ENCODE measurements around the gene CDC42EP3. TPM values are rescaled to one million over a fixed set of nuclear protein-coding genes. Genes with fewer than 3 reads are reported as not detected.

Gene CDC42EP3
- total and polyA plus RNA-seq, 9 donors: 12.0 to 82.7 (median 27.6) TPM

GRCh38 chr2:37718515-37719161, 47.2 kb upstream of the CDC42EP3 start:
- no peak for DNase-seq
- Histone ChIP-seq H3K9me3 (no peaks in the 10 kb centered on the region), H3K4me1 (ENCODE audit: insufficient read depth) (no peaks in the 10 kb centered on the region), H3K27me3 (no peaks in the 10 kb centered on the region), H3K27ac (no peak overlapping the region), H3K4me3 (no peak overlapping the region), H3K36me3 (no peaks in the 10 kb centered on the region)
- WGBS, 3 donors: 73 to 78% (median 76%) methylated on average over 7 of the region's 7 CpGs
- TF ChIP-seq EP300 (IDR thresholded peaks at IDR 0.05): no peak
- TF ChIP-seq, protein P1, sequence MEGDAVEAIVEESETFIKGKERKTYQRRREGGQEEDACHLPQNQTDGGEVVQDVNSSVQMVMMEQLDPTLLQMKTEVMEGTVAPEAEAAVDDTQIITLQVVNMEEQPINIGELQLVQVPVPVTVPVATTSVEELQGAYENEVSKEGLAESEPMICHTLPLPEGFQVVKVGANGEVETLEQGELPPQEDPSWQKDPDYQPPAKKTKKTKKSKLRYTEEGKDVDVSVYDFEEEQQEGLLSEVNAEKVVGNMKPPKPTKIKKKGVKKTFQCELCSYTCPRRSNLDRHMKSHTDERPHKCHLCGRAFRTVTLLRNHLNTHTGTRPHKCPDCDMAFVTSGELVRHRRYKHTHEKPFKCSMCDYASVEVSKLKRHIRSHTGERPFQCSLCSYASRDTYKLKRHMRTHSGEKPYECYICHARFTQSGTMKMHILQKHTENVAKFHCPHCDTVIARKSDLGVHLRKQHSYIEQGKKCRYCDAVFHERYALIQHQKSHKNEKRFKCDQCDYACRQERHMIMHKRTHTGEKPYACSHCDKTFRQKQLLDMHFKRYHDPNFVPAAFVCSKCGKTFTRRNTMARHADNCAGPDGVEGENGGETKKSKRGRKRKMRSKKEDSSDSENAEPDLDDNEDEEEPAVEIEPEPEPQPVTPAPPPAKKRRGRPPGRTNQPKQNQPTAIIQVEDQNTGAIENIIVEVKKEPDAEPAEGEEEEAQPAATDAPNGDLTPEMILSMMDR (IDR thresholded peaks at IDR 0.05): no peak
- no peak for TF ChIP-seq POLR2A (IDR thresholded peaks at IDR 0.05)
- intact Hi-C loops (cut with DNase I): no loop called here

DNA sequence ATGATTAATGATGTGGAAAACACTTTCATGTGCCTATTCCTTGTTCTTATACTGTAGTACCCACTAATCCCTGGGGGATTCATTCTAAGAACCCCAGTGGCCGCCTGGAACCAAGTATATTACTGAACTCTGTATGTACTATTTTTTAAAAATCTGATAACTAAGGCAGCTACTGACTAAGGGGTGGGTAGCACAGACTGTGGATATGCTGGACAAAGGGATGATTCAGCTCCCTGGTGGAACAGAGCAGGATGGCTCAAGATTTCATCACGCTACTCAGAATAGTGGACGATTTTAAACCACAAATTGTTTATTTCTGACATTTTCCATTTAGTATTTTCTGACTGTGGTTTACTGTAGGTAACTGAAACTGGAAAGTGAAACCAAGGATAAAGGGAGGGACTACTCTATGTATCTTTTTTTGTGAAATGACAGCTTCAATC, 41.8 kb upstream of the CDC42EP3 start:
- no peaks in the 10 kb centered on the region for H3K27me3 ChIP-seq
- no peak overlapping the region for H3K27ac ChIP-seq
- intact Hi-C loops (cut with DNase I): no loop called here
- H3K36me3 ChIP-seq: no peaks in the 10 kb centered on the region
- no peaks in the 10 kb centered on the region for H3K4me1 ChIP-seq (ENCODE audit: insufficient read depth)
- TF ChIP-seq POLR2A (IDR thresholded peaks at IDR 0.05) (no peak), EP300 (IDR thresholded peaks at IDR 0.05) (no peak)
- TF ChIP-seq, protein P1 (IDR thresholded peaks at IDR 0.05): no peak
- no peak overlapping the region for H3K4me3 ChIP-seq
- DNase-seq: no peak
- no peaks in the 10 kb centered on the region for H3K9me3 ChIP-seq
- whole genome bisulfite sequencing, 3 donors: 81 to 89% (median 86%) methylated on average over 3 of the region's 3 CpGs

DNA sequence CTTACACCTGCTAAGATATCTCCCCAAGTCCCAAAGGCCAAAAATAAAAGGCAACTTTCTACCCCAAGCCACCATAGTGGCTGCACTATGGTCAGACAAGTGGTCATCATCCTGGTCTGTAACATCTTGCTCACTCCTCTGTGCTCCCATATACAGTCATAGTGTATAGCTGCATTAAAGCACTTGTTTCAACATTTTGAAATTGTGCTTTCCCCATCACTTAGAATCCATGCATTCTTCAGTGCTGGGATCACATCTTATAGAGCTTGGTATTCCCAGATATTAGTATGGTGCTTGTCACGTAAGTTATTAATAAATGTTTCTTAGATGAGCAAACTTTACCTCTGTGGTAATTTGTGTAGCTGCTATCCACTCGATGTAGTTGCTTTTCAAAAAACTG, 40.4 kb upstream of the CDC42EP3 start:
- 93 to 99% (median 97%) methylated on average over 2 of the region's 2 CpGs for WGBS, 3 donors
- H3K4me3 ChIP-seq: no peak overlapping the region
- no peaks in the 10 kb centered on the region for H3K36me3 ChIP-seq
- intact Hi-C loops (cut with DNase I): no loop called here
- H3K9me3 ChIP-seq: no peaks in the 10 kb centered on the region
- H3K4me1 ChIP-seq (ENCODE audit: insufficient read depth): no peaks in the 10 kb centered on the region
- DNase-seq: no peak
- no peak overlapping the region for H3K27ac ChIP-seq
- TF ChIP-seq EP300 (IDR thresholded peaks at IDR 0.05) (no peak), POLR2A (IDR thresholded peaks at IDR 0.05) (no peak)
- TF ChIP-seq, protein P1 (IDR thresholded peaks at IDR 0.05): no peak
- no peaks in the 10 kb centered on the region for H3K27me3 ChIP-seq

GRCh38 chr2:37711308-37711731, 39.9 kb upstream of the CDC42EP3 start:
- Histone ChIP-seq H3K9me3 (no peaks in the 10 kb centered on the region), H3K27me3 (no peaks in the 10 kb centered on the region), H3K4me1 (ENCODE audit: insufficient read depth) (no peaks in the 10 kb centered on the region), H3K4me3 (no peak overlapping the region), H3K36me3 (no peaks in the 10 kb centered on the region), H3K27ac (no peak overlapping the region)
- no peak for TF ChIP-seq POLR2A (IDR thresholded peaks at IDR 0.05)
- TF ChIP-seq, protein P1 (IDR thresholded peaks at IDR 0.05): no peak
- TF ChIP-seq EP300 (IDR thresholded peaks at IDR 0.05): no peak
- 90 to 93% (median 91%) methylated on average over 1 of the region's 1 CpG for WGBS, 3 donors
- DNase-seq: no peak
- intact Hi-C loops (cut with DNase I): no loop called here
